Chondrocyte (in vitro differentiated cells): ENCODE measurements around the gene OSTF1. TPM values are rescaled to one million over a fixed set of nuclear protein-coding genes. Genes with fewer than 3 reads are reported as not detected.

Experiments
- DNase-seq: peaks from one replicate; pipeline ENCODE4 v3.0.0; 2021; ENCODE audit warnings: mixed read lengths, low spot score
- H3K27ac Mint-ChIP-seq: one replicate; pipeline ENCODE4 v1.8.0; 2021; ENCODE audit warnings: mild to moderate bottlenecking, moderate library complexity, mixed read lengths; ENCODE audit not compliant: unreplicated experiment
- H3K27me3 Mint-ChIP-seq: 2 replicates; pipeline ENCODE4 v1.8.0; 2021; ENCODE audit warnings: low read depth, mixed read lengths
- H3K36me3 Mint-ChIP-seq: 2 replicates; pipeline ENCODE4 v1.8.0; 2021; ENCODE audit warnings: low read depth, mixed read lengths
- H3K4me1 Mint-ChIP-seq: 2 replicates; pipeline ENCODE4 v1.8.0; 2021; ENCODE audit warnings: low read depth, mild to moderate bottlenecking, mixed read lengths
- H3K4me3 Mint-ChIP-seq: one replicate; pipeline ENCODE4 v1.8.0; 2021; ENCODE audit warnings: mild to moderate bottlenecking, moderate library complexity, mixed read lengths; ENCODE audit not compliant: unreplicated experiment
- H3K9me3 Mint-ChIP-seq: 2 replicates; pipeline ENCODE4 v1.8.0; 2021; ENCODE audit warnings: low read depth, mixed read lengths
- total RNA-seq: library from RNA; stranded (reverse); gene quantifications from 3 replicates; pipeline ENCODE4 v1.2.1, GENCODE V29; 2021
- TF ChIP-seq, protein P1 (sequence below): fragments of 200-600 bp; sonication (generic); IDR thresholded peaks from 2 replicates; pipeline ENCODE4 v1.5.0; 2021; ENCODE audit warnings: antibody characterized with exemption, mild to moderate bottlenecking, moderate library complexity

OSTF1 gene
- total RNA-seq, 1 donor from 2014 or later: 30.8 TPM

DNA sequence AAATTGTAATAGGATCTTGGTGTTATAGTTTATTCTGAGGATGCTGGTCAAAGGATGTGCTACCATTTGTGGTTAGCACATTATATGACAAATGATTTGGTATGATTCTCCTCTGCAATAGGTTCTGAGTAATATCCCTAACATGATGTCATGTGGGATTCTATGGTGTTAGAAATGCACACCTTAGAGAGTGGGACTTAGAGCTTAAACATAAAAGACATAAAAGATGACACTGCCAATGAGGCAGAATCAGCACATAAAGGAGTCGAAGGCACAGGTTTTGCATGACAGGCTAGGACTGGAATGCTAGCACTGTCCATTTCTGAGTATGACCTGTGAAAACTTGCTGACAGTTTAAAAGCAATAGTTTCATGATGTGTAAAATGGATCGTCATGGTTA is 100.4 kb downstream of the OSTF1 start:
- TF ChIP-seq, protein P1, sequence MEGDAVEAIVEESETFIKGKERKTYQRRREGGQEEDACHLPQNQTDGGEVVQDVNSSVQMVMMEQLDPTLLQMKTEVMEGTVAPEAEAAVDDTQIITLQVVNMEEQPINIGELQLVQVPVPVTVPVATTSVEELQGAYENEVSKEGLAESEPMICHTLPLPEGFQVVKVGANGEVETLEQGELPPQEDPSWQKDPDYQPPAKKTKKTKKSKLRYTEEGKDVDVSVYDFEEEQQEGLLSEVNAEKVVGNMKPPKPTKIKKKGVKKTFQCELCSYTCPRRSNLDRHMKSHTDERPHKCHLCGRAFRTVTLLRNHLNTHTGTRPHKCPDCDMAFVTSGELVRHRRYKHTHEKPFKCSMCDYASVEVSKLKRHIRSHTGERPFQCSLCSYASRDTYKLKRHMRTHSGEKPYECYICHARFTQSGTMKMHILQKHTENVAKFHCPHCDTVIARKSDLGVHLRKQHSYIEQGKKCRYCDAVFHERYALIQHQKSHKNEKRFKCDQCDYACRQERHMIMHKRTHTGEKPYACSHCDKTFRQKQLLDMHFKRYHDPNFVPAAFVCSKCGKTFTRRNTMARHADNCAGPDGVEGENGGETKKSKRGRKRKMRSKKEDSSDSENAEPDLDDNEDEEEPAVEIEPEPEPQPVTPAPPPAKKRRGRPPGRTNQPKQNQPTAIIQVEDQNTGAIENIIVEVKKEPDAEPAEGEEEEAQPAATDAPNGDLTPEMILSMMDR: no peak
- Mint-ChIP-seq H3K27ac (no peak overlapping the region), H3K9me3 (no peaks in the 10 kb centered on the region), H3K4me3 (no peak overlapping the region), H3K27me3 (peaks cover 4% of the 10 kb centered on the region), H3K4me1 (no peaks in the 10 kb centered on the region), H3K36me3 (peaks cover 3% of the 10 kb centered on the region)
- DNase-seq: no peak

DNA sequence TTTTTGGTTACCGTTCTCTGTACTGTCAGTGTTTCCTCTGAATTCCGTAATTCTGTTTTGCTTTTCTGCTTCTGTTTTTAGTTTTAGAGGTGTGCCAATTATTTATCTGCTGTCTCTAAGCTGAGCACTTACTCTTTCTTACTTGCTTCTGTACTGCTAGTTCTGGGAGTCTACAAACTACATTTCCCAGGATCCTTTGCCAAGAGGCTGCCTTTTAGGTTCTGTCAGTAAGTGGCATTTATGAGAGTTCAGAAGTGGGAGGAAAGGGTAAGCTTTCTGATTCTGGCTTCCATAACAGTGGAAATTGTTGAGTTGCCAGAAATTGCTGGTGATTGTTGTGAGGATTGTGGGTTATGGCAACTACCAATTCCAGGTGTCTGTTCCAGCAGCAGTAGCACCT is 102.4 kb downstream of the OSTF1 start:
- Mint-ChIP-seq H3K27me3 (peaks cover 10% of the 10 kb centered on the region), H3K27ac (no peak overlapping the region), H3K9me3 (no peaks in the 10 kb centered on the region), H3K4me3 (no peak overlapping the region), H3K36me3 (peaks cover 6% of the 10 kb centered on the region), H3K4me1 (no peaks in the 10 kb centered on the region)
- no peak for DNase-seq
- TF ChIP-seq, protein P1: no peak

Other genes with a start within 250 kb of the OSTF1 start
- gene TRPM6, start 200.6 kb upstream of the OSTF1 start, total RNA-seq: 0.02 TPM in 1 of 3 replicates, not detected in the others
- 3.7 to 5.2 TPM (median 5.1 TPM) in 3 replicates for gene C9orf40, start 135.6 kb upstream of the OSTF1 start, total RNA-seq
- gene CARNMT1, start 60.2 kb upstream of the OSTF1 start, total RNA-seq: 12.5 to 13.5 TPM (median 12.6 TPM) in 3 replicates
- 7.2 to 9.0 TPM (median 7.6 TPM) in 3 replicates for gene NMRK1, start 359 bp upstream of the OSTF1 start, total RNA-seq